Stimulated activated naive CD8-positive, alpha-beta T cell treated with anti-CD3 and anti-CD28 coated beads, Interleukin-15, Interleukin-2, amounts not matched to agents 100 ng/mL and 50 ng/mL, for 24 hours (primary cell): ENCODE results near the gene ABCA9.
"Not testable (repeated sequence)": the region's sequence is repeated elsewhere in the genome, so short reads cannot be mapped to it uniquely, and the experiment has no call there.

Experiments used
- H3K27ac Mint-ChIP-seq: one replicate; pipeline ENCODE4 v1.8.0; 2021; ENCODE audit warnings: mild to moderate bottlenecking, mixed read lengths
- H3K27me3 Mint-ChIP-seq: one replicate; pipeline ENCODE4 v1.8.0; 2021; ENCODE audit warnings: mixed read lengths
- H3K36me3 Mint-ChIP-seq: one replicate; pipeline ENCODE4 v1.8.0; 2021; ENCODE audit warnings: low read depth, mixed read lengths
- H3K4me1 Mint-ChIP-seq: one replicate; pipeline ENCODE4 v1.8.0; 2021; ENCODE audit warnings: low read depth, mixed read lengths
- H3K4me3 Mint-ChIP-seq: one replicate; pipeline ENCODE4 v1.8.0; 2021; ENCODE audit warnings: mild to moderate bottlenecking, mixed read lengths
- H3K9me3 Mint-ChIP-seq: one replicate; pipeline ENCODE4 v1.8.0; 2021; ENCODE audit warnings: mixed read lengths

The ABCA9 gene

GRCh38 chr17:68955181-68955841 is 105.4 kb downstream of the ABCA9 start, which contains the start of gene ABCA8:
Gene ABCA8, minus strand, starts transcription at chr17:68955392. Its CDS starts 13,358 bp downstream, at chr17:68942034.
- Mint-ChIP-seq H3K4me1 (no peaks in the 10 kb centered on the region), H3K27ac (no peak within 1 kb of the TSS), H3K4me3 (no peak within 1 kb of the TSS), H3K9me3 (no peaks in the 10 kb centered on the region), H3K27me3 (peaks cover 4% of the 10 kb centered on the region), H3K36me3 (no peaks in the 10 kb centered on the region)

- Mint-ChIP-seq H3K27ac (no peak overlapping the region), H3K27me3 (peaks cover 4% of the 10 kb centered on the region), H3K4me1 (no peaks in the 10 kb centered on the region), H3K36me3 (no peaks in the 10 kb centered on the region), H3K9me3 (no peaks in the 10 kb centered on the region), H3K4me3 (no peak overlapping the region)
Observed at GRCh38 chr17:68954146-68954896, 106.4 kb downstream of the ABCA9 start.

GRCh38 chr17:68953340-68953997 is 107.3 kb downstream of the ABCA9 start:
- H3K36me3 Mint-ChIP-seq = no peaks in the 10 kb centered on the region
- H3K27me3 Mint-ChIP-seq = peaks cover 4% of the 10 kb centered on the region
- H3K27ac Mint-ChIP-seq = no peak overlapping the region
- no peak overlapping the region for H3K4me3 Mint-ChIP-seq
- no peaks in the 10 kb centered on the region for H3K9me3 Mint-ChIP-seq
- H3K4me1 Mint-ChIP-seq = no peaks in the 10 kb centered on the region

- H3K27ac Mint-ChIP-seq = no peak overlapping the region
- no peaks in the 10 kb centered on the region for H3K36me3 Mint-ChIP-seq
- no peaks in the 10 kb centered on the region for H3K4me1 Mint-ChIP-seq
- no peaks in the 10 kb centered on the region for H3K27me3 Mint-ChIP-seq
- H3K4me3 Mint-ChIP-seq = no peak overlapping the region
- no peaks in the 10 kb centered on the region for H3K9me3 Mint-ChIP-seq
Observed at GRCh38 chr17:68950725-68951124, 110.0 kb downstream of the ABCA9 start.

GRCh38 chr17:68947868-68948267 is 112.9 kb downstream of the ABCA9 start:
- not testable (repeated sequence) for H3K4me1 Mint-ChIP-seq, H3K4me3 Mint-ChIP-seq, H3K27me3 Mint-ChIP-seq, H3K9me3 Mint-ChIP-seq, H3K27ac Mint-ChIP-seq, H3K36me3 Mint-ChIP-seq

GRCh38 chr17:68944435-68945035 is 116.2 kb downstream of the ABCA9 start:
- no peaks in the 10 kb centered on the region for H3K27me3 Mint-ChIP-seq
- H3K27ac Mint-ChIP-seq = no peak overlapping the region
- H3K9me3 Mint-ChIP-seq = no peaks in the 10 kb centered on the region
- no peaks in the 10 kb centered on the region for H3K36me3 Mint-ChIP-seq
- H3K4me1 Mint-ChIP-seq = no peaks in the 10 kb centered on the region
- H3K4me3 Mint-ChIP-seq = no peak overlapping the region

GRCh38 chr17:68943812-68944182 is 116.9 kb downstream of the ABCA9 start:
- H3K27ac Mint-ChIP-seq, H3K36me3 Mint-ChIP-seq, H3K27me3 Mint-ChIP-seq, H3K9me3 Mint-ChIP-seq, H3K4me3 Mint-ChIP-seq, H3K4me1 Mint-ChIP-seq: not testable (repeated sequence)

GRCh38 chr17:68943123-68943811 is 117.5 kb downstream of the ABCA9 start:
- Mint-ChIP-seq H3K27me3 (no peaks in the 10 kb centered on the region), H3K4me3 (no peak overlapping the region), H3K4me1 (no peaks in the 10 kb centered on the region), H3K36me3 (no peaks in the 10 kb centered on the region), H3K27ac (no peak overlapping the region), H3K9me3 (no peaks in the 10 kb centered on the region)

- no peaks in the 10 kb centered on the region for H3K9me3 Mint-ChIP-seq
- no peaks in the 10 kb centered on the region for H3K4me1 Mint-ChIP-seq
- H3K27ac Mint-ChIP-seq = no peak overlapping the region
- H3K4me3 Mint-ChIP-seq = no peak overlapping the region
- no peaks in the 10 kb centered on the region for H3K27me3 Mint-ChIP-seq
- H3K36me3 Mint-ChIP-seq = no peaks in the 10 kb centered on the region
Observed at GRCh38 chr17:68942389-68942788, 118.3 kb downstream of the ABCA9 start.

- Mint-ChIP-seq H3K9me3 (no peaks in the 10 kb centered on the region), H3K27me3 (no peaks in the 10 kb centered on the region), H3K36me3 (no peaks in the 10 kb centered on the region), H3K4me3 (no peak overlapping the region), H3K4me1 (no peaks in the 10 kb centered on the region), H3K27ac (no peak overlapping the region)
Observed at GRCh38 chr17:68941761-68942160, 119.0 kb downstream of the ABCA9 start.

- H3K9me3 Mint-ChIP-seq = no peaks in the 10 kb centered on the region
- H3K36me3 Mint-ChIP-seq = no peaks in the 10 kb centered on the region
- no peak overlapping the region for H3K4me3 Mint-ChIP-seq
- H3K4me1 Mint-ChIP-seq = no peaks in the 10 kb centered on the region
- peaks cover 5% of the 10 kb centered on the region for H3K27me3 Mint-ChIP-seq
- H3K27ac Mint-ChIP-seq = no peak overlapping the region
Observed at GRCh38 chr17:68939195-68939594, 121.5 kb downstream of the ABCA9 start.

GRCh38 chr17:68937890-68938514 is 122.7 kb downstream of the ABCA9 start:
- Mint-ChIP-seq H3K4me1 (no peaks in the 10 kb centered on the region), H3K27ac (no peak overlapping the region), H3K27me3 (peaks cover 5% of the 10 kb centered on the region), H3K36me3 (no peaks in the 10 kb centered on the region), H3K4me3 (no peak overlapping the region), H3K9me3 (no peaks in the 10 kb centered on the region)

- Mint-ChIP-seq H3K4me3 (no peak overlapping the region), H3K9me3 (no peaks in the 10 kb centered on the region), H3K27me3 (no peaks in the 10 kb centered on the region), H3K27ac (no peak overlapping the region), H3K4me1 (no peaks in the 10 kb centered on the region), H3K36me3 (no peaks in the 10 kb centered on the region)
Observed at GRCh38 chr17:68927516-68927915, 133.2 kb downstream of the ABCA9 start.
